Thyroid gland (tissue), 4 donors: ENCODE results near the gene PBX1. TPM values are rescaled to one million over a fixed set of nuclear protein-coding genes. Genes with fewer than 3 reads are reported as not detected.
"Not testable (repeated sequence)": the region's sequence is repeated elsewhere in the genome, so short reads cannot be mapped to it uniquely, and the experiment has no call there.

Experiments
- DNase-seq, 2 donors: peaks; one replicate each; pipeline ENCODE4 v3.0.0-alpha.2; 2019
- H3K27ac ChIP-seq, 3 donors: fragments of 200-600 bp; sonication (generic); 1 replicate in 2 of 3; 2 replicates in 1 of 3; pipeline ENCODE4 v1.5.1; 2016 to 2019; ENCODE audit warnings: mild to moderate bottlenecking in 1 of 3, moderate library complexity in 1 of 3
- H3K27me3 ChIP-seq: fragments of 200-600 bp; sonication (generic); one replicate; pipeline ENCODE4 v1.5.1; 2019
- H3K36me3 ChIP-seq, 2 donors: fragments of 200-600 bp; sonication (generic); one replicate each; pipeline ENCODE4 v1.5.1; 2016 to 2019
- H3K4me1 ChIP-seq, 2 donors: fragments of 200-600 bp; sonication (generic); one replicate each; pipeline ENCODE4 v1.5.1; 2017 to 2019
- H3K4me3 ChIP-seq, 3 donors: fragments of 200-600 bp; sonication (generic); replicated peaks in 1 of 3; 1 replicate in 2 of 3; 2 replicates in 1 of 3; pipeline ENCODE4 v1.5.1; 2016; ENCODE audit warnings: mild to moderate bottlenecking in 1 of 3
- H3K9me3 ChIP-seq: fragments of 200-600 bp; sonication (generic); one replicate; pipeline ENCODE4 v1.5.1; 2017
- CTCF ChIP-seq, 6 experiments: fragments of 200-600 bp in 3 of 6; fragments of 450-650 bp in 3 of 6; sonication (generic) in 3 of 6; IDR thresholded peaks; one replicate each; pipeline ENCODE4 v1.5.1; 2016 to 2019; ENCODE audit warnings: antibody characterized with exemption in 6 of 6, mild to moderate bottlenecking in 2 of 6, inconsistent platforms in 1 of 6, moderate library complexity in 1 of 6
- POLR2A ChIP-seq, 2 donors: fragments of 450-650 bp; IDR thresholded peaks; one replicate each; pipeline ENCODE4 v1.6.1; 2017; ENCODE audit warnings: antibody characterized with exemption in 2 of 2, mild to moderate bottlenecking in 2 of 2, moderate library complexity in 1 of 2
- WGBS, 2 donors: methylation state at CpG; one replicate each; pipeline ENCODE4 v1.1.5; 2017; 5-methylcytosine and 5-hydroxymethylcytosine counted together
- intact Hi-C: fragments of 100-400 bp; cut with DNase I; formaldehyde crosslinking; loops from one replicate; pipeline ENCODE4 v1.15.1; 2023
- total RNA-seq, 4 donors: library from RNA; depleted of rRNA; stranded (reverse); fragments of >200 nt; gene quantifications; one replicate each; pipeline ENCODE4 v1.2.3, GENCODE V29; 2016

The PBX1 gene
- total RNA-seq, 4 donors from 2014 or later = 79.0 to 159 (median 102) TPM

- Histone ChIP-seq H3K27me3 (no peaks in the 10 kb centered on the region), H3K4me3 (no peak overlapping the region), H3K4me1 (peaks cover 54 to 64% of the 10 kb centered on the region in 2 donors), H3K9me3 (no peaks in the 10 kb centered on the region), H3K36me3 (no peaks in the 10 kb centered on the region), H3K27ac (peak overlapping the region; percentile 72 to 92 (median 83))
- peak; percentile 85 to 86 for DNase-seq
- TF ChIP-seq CTCF (IDR thresholded peaks at IDR 0.05) = no peak
- peak in 1 of 2 donors; percentile 32 for TF ChIP-seq POLR2A (IDR thresholded peaks at IDR 0.05)
- WGBS, 2 donors = 32 to 34% methylated on average over 4 of the region's 4 CpGs
- intact Hi-C loops = no loop called here
Observed at GRCh38 chr1:164602101-164602422, 43.1 kb downstream of the PBX1 start.

- H3K9me3 ChIP-seq = no peaks in the 10 kb centered on the region
- no peaks in the 10 kb centered on the region for H3K27me3 ChIP-seq
- H3K4me3 ChIP-seq = no peak overlapping the region
- WGBS, 2 donors = 5 to 7% methylated on average over 10 of the region's 10 CpGs
- intact Hi-C loops = no loop called here
- TF ChIP-seq CTCF (IDR thresholded peaks at IDR 0.05) (no peak), POLR2A (IDR thresholded peaks at IDR 0.05) (no peak)
- H3K4me1 ChIP-seq = peaks cover 54 to 64% of the 10 kb centered on the region in 2 donors
- no peaks in the 10 kb centered on the region for H3K36me3 ChIP-seq
- H3K27ac ChIP-seq = peak overlapping the region; percentile 72 to 92 (median 83)
- peak; percentile 84 to 87 for DNase-seq
Observed at GRCh38 chr1:164602480-164603093, 43.6 kb downstream of the PBX1 start.

GRCh38 chr1:164603805-164604204 is 44.8 kb downstream of the PBX1 start:
- H3K4me3 ChIP-seq, DNase-seq, H3K27me3 ChIP-seq, H3K36me3 ChIP-seq, intact Hi-C loops, H3K9me3 ChIP-seq: not testable (repeated sequence)
- Histone ChIP-seq H3K4me1 (peaks cover 61 to 71% of the 10 kb centered on the region in 2 donors), H3K27ac (peak overlapping the region; percentile 72 to 92 (median 83))
- 95 to 97% methylated on average over 4 of the region's 4 CpGs for WGBS, 2 donors

- H3K4me1 ChIP-seq = peaks cover 63 to 65% of the 10 kb centered on the region in 2 donors
- TF ChIP-seq CTCF (IDR thresholded peaks at IDR 0.05) (no peak), POLR2A (IDR thresholded peaks at IDR 0.05) (no peak)
- intact Hi-C loops = no loop called here
- DNase-seq = no peak
- no peaks in the 10 kb centered on the region for H3K9me3 ChIP-seq
- WGBS, 2 donors = 73 to 86% methylated on average over 2 of the region's 2 CpGs
- no peaks in the 10 kb centered on the region for H3K36me3 ChIP-seq
- H3K27ac ChIP-seq = peak overlapping the region; percentile 39 to 83 (median 47)
- no peaks in the 10 kb centered on the region for H3K27me3 ChIP-seq
- no peak overlapping the region for H3K4me3 ChIP-seq
Observed at GRCh38 chr1:164604541-164604940, 45.6 kb downstream of the PBX1 start.

GRCh38 chr1:164605254-164606091 is 46.5 kb downstream of the PBX1 start:
- H3K4me3 ChIP-seq = no peak overlapping the region
- peaks cover 59 to 63% of the 10 kb centered on the region in 2 donors for H3K4me1 ChIP-seq
- intact Hi-C loops = no loop called here
- H3K36me3 ChIP-seq = no peaks in the 10 kb centered on the region
- peak overlapping the region in 2 of 3 donors; percentile 47 to 83 for H3K27ac ChIP-seq
- H3K9me3 ChIP-seq = no peaks in the 10 kb centered on the region
- DNase-seq = no peak
- no peaks in the 10 kb centered on the region for H3K27me3 ChIP-seq
- TF ChIP-seq CTCF (IDR thresholded peaks at IDR 0.05) = no peak
- TF ChIP-seq POLR2A (IDR thresholded peaks at IDR 0.05) = no peak
- WGBS, 2 donors = 91% methylated on average over 3 of the region's 3 CpGs
